ENCODE measurements around the gene RNF4.
"Not testable (repeated sequence)": the region's sequence is repeated elsewhere in the genome, so short reads cannot be mapped to it uniquely, and the experiment has no call there.

Gene RNF4

DNA sequence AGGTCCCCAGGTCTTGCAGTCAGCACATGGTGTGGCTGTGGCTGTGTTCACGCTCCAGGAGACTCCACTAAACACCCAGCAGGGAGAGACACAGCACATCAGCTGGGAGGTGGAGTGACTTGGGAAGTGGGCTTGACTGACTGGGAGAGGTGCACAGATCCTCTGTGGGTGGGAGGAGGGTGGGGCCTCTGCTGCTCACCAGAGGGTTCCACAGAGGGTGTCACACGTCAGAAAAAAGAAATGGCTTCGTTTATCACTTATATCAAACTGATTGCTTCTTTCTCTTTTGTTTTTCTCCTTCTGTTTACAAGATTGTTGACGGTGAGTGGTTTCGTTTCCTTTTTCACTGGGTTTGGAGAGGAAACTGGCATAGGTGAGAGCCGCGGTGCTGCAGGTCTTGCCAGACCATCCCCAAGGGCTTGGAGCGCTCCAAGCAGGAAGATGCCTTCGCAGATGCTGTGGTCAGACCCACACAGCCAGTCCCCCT is 42.8 kb downstream of the RNF4 start:
- Histone ChIP-seq H3K36me3 (ENCODE audit: insufficient read depth, low read length) (peaks cover 46% of the 10 kb centered on the region), H2AFZ (ENCODE audit: low read length) (no peak overlapping the region), H3K27me3 (ENCODE audit: insufficient read depth, low read length) (no peaks in the 10 kb centered on the region), H3K79me2 (ENCODE audit: insufficient read depth, low read length) (no peaks in the 10 kb centered on the region), H3K9ac (ENCODE audit: low read length) (no peak overlapping the region), H3K4me1 (ENCODE audit: insufficient read depth, low read length, severe bottlenecking) (no peaks in the 10 kb centered on the region), H3K9me2 (ENCODE audit: low read depth, low read length) (no peaks in the 10 kb centered on the region), H3K4me3 (ENCODE audit: low read depth, low read length, poor library complexity, severe bottlenecking) (no peak overlapping the region), H4K20me1 (ENCODE audit: insufficient read depth, low read length) (no peaks in the 10 kb centered on the region), H3K27ac (ENCODE audit: low read depth, low read length, poor library complexity, severe bottlenecking) (no peak overlapping the region), H3K9me3 (ENCODE audit: low read length) (no peaks in the 10 kb centered on the region), H3F3A (ENCODE audit: insufficient read depth, low read length) (no peaks in the 10 kb centered on the region), H3K4me2 (ENCODE audit: low read length) (no peak overlapping the region)
- TF ChIP-seq, protein P1, sequence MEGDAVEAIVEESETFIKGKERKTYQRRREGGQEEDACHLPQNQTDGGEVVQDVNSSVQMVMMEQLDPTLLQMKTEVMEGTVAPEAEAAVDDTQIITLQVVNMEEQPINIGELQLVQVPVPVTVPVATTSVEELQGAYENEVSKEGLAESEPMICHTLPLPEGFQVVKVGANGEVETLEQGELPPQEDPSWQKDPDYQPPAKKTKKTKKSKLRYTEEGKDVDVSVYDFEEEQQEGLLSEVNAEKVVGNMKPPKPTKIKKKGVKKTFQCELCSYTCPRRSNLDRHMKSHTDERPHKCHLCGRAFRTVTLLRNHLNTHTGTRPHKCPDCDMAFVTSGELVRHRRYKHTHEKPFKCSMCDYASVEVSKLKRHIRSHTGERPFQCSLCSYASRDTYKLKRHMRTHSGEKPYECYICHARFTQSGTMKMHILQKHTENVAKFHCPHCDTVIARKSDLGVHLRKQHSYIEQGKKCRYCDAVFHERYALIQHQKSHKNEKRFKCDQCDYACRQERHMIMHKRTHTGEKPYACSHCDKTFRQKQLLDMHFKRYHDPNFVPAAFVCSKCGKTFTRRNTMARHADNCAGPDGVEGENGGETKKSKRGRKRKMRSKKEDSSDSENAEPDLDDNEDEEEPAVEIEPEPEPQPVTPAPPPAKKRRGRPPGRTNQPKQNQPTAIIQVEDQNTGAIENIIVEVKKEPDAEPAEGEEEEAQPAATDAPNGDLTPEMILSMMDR (IDR thresholded peaks at IDR 0.05; ENCODE audit: low read length): no peak
- no peak for TF ChIP-seq EZH2 (IDR thresholded peaks at IDR 0.05; ENCODE audit: borderline replicate concordance, low read length)

DNA sequence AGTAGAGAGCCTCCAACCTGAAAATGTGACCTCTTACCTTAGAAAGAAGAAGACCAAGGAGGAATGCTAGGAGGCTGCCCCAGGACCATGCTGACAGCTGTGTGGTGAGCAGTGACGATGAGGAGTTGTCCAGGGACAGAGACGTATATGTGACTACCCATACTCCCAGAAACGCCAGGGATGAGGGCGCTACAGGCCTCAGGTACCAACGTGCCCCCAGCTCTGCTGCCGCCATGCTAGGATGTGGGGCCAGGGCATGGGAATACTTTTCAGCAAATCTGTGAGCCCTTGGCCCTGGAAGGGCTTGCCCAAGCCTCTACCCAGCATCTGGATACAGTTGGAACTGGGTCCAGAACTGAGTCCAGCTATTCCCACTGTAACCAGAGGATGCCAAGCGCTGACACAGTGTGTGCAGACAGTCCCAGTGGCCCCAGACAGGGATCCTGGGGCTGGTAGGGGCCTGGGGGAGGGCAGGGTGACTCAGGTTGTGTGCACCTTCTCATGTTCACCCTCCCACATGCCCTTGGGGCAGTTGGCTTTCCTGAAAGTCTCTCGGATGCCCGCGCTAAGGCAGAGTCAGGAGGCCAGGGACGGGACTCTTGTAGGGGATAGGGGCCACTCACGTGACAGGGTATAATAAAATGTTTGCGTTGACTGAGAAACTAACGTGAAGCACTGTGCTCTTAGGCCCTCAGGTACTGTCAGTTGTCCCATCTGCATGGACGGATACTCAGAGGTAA is 43.7 kb downstream of the RNF4 start:
- no peaks in the 10 kb centered on the region for H3K79me2 ChIP-seq (ENCODE audit: insufficient read depth, low read length)
- no peak overlapping the region for H3K4me3 ChIP-seq (ENCODE audit: low read depth, low read length, poor library complexity, severe bottlenecking)
- no peaks in the 10 kb centered on the region for H4K20me1 ChIP-seq (ENCODE audit: insufficient read depth, low read length)
- H2AFZ ChIP-seq (ENCODE audit: low read length): no peak overlapping the region
- H3K9me3 ChIP-seq (ENCODE audit: low read length): no peaks in the 10 kb centered on the region
- no peaks in the 10 kb centered on the region for H3K4me1 ChIP-seq (ENCODE audit: insufficient read depth, low read length, severe bottlenecking)
- no peaks in the 10 kb centered on the region for H3F3A ChIP-seq (ENCODE audit: insufficient read depth, low read length)
- H3K4me2 ChIP-seq (ENCODE audit: low read length): no peak overlapping the region
- H3K36me3 ChIP-seq (ENCODE audit: insufficient read depth, low read length): peaks cover 43% of the 10 kb centered on the region
- H3K9me2 ChIP-seq (ENCODE audit: low read depth, low read length): no peaks in the 10 kb centered on the region
- H3K27me3 ChIP-seq (ENCODE audit: insufficient read depth, low read length): no peaks in the 10 kb centered on the region
- no peak overlapping the region for H3K27ac ChIP-seq (ENCODE audit: low read depth, low read length, poor library complexity, severe bottlenecking)
- no peak for TF ChIP-seq EZH2 (IDR thresholded peaks at IDR 0.05; ENCODE audit: borderline replicate concordance, low read length)
- TF ChIP-seq, protein P1 (IDR thresholded peaks at IDR 0.05; ENCODE audit: low read length): no peak
- H3K9ac ChIP-seq (ENCODE audit: low read length): no peak overlapping the region

DNA sequence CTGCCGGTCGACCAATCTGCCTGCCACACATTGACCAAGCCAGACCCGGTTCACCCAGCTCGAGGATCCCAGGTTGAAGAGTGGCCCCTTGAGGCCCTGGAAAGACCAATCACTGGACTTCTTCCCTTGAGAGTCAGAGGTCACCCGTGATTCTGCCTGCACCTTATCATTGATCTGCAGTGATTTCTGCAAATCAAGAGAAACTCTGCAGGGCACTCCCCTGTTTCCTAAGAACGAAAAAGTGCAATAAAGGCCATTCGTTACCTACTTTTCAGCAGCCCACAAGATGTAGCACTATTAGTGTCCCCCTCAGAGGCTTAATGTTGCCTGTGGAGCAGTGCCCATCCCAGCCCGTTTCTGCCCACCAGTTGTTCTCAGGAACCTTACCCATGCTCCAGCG is 45.3 kb downstream of the RNF4 start:
- H3K9me2 ChIP-seq (ENCODE audit: low read depth, low read length); H3K4me1 ChIP-seq (ENCODE audit: insufficient read depth, low read length, severe bottlenecking); H3K27me3 ChIP-seq (ENCODE audit: insufficient read depth, low read length); H3K4me2 ChIP-seq (ENCODE audit: low read length); H4K20me1 ChIP-seq (ENCODE audit: insufficient read depth, low read length); H3K9ac ChIP-seq (ENCODE audit: low read length); H3K27ac ChIP-seq (ENCODE audit: low read depth, low read length, poor library complexity, severe bottlenecking); H3F3A ChIP-seq (ENCODE audit: insufficient read depth, low read length); H3K79me2 ChIP-seq (ENCODE audit: insufficient read depth, low read length); H2AFZ ChIP-seq (ENCODE audit: low read length); H3K9me3 ChIP-seq (ENCODE audit: low read length); H3K4me3 ChIP-seq (ENCODE audit: low read depth, low read length, poor library complexity, severe bottlenecking): not testable (repeated sequence)
- peaks cover 36% of the 10 kb centered on the region for H3K36me3 ChIP-seq (ENCODE audit: insufficient read depth, low read length)

DNA sequence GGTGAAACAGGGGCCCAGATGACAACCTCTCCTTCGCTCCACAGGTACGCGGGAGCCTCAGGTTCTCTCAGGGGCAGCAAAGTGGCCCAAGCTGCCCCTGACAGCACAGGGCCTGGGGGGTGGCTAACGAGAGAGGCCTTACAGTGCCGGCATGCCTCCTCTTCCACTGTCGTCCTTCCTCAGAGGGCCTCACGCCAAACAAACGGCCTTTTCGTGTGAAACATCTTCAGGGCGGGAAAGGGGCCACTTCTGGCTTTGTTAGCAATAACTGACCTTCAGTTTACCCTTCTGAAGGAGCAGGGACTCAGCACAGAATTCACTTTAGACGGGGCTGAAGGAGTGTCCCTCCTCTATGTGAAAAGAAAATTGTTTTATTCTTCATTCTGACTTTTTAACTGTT is 46.0 kb downstream of the RNF4 start:
- not testable (repeated sequence) for H3K27me3 ChIP-seq (ENCODE audit: insufficient read depth, low read length); H4K20me1 ChIP-seq (ENCODE audit: insufficient read depth, low read length); H2AFZ ChIP-seq (ENCODE audit: low read length); H3K9me3 ChIP-seq (ENCODE audit: low read length); H3K4me3 ChIP-seq (ENCODE audit: low read depth, low read length, poor library complexity, severe bottlenecking); H3K4me1 ChIP-seq (ENCODE audit: insufficient read depth, low read length, severe bottlenecking); H3K79me2 ChIP-seq (ENCODE audit: insufficient read depth, low read length); H3K9ac ChIP-seq (ENCODE audit: low read length); H3K9me2 ChIP-seq (ENCODE audit: low read depth, low read length); H3F3A ChIP-seq (ENCODE audit: insufficient read depth, low read length); H3K4me2 ChIP-seq (ENCODE audit: low read length); H3K27ac ChIP-seq (ENCODE audit: low read depth, low read length, poor library complexity, severe bottlenecking)
- H3K36me3 ChIP-seq (ENCODE audit: insufficient read depth, low read length): peaks cover 28% of the 10 kb centered on the region
